HepG2 (cell line): ENCODE data around the gene UBC. TPM values are rescaled to one million over a fixed set of nuclear protein-coding genes. Genes with fewer than 3 reads are reported as not detected.

ENCODE experiments used
- ARID2 ChIP-seq: sonication (generic); formaldehyde crosslinking; IDR thresholded peaks from 2 replicates; pipeline ENCODE4 v1.8.1; 2022; ENCODE audit warnings: mild to moderate bottlenecking, missing genetic modification reagents, borderline replicate concordance
- BORCS8-MEF2B ChIP-seq: sonication (generic); formaldehyde crosslinking; IDR thresholded peaks from 2 replicates; pipeline ENCODE4 v1.8.0; 2022; ENCODE audit warnings: mild to moderate bottlenecking, missing genetic modification reagents
- CREM ChIP-seq, 2 experiments: sonication (generic) in 1 of 2; formaldehyde crosslinking in 1 of 2; IDR thresholded peaks; 2 replicates each; pipeline versions ENCODE4 v1.4.0 to v1.6.1; 2016 to 2020; ENCODE audit warnings: antibody characterized with exemption in 1 of 2, mild to moderate bottlenecking in 1 of 2, missing genetic modification reagents in 1 of 2
- JUND ChIP-seq: sonication (generic); formaldehyde crosslinking; IDR thresholded peaks from 2 replicates; pipeline ENCODE4 v1.8.0; 2022; ENCODE audit warnings: mild to moderate bottlenecking, missing genetic modification reagents
- POLR2G ChIP-seq: fragments of 200-400 bp; formaldehyde crosslinking; IDR thresholded peaks from 2 replicates; pipeline ENCODE4 v1.6.1; 2018; ENCODE audit warnings: mild to moderate bottlenecking, low read depth, low read length, moderate library complexity
- TARDBP ChIP-seq: sonication (generic); formaldehyde crosslinking; IDR thresholded peaks from 2 replicates; pipeline ENCODE4 v1.8.0; 2022; ENCODE audit warnings: mild to moderate bottlenecking, missing genetic modification reagents
- ZNF264 ChIP-seq: sonication (generic); formaldehyde crosslinking; IDR thresholded peaks from 2 replicates; pipeline ENCODE4 v1.4.0; 2020; ENCODE audit warnings: missing genetic modification reagents
- ZNF850 ChIP-seq: sonication (generic); formaldehyde crosslinking; conservative IDR thresholded peaks from 2 replicates; pipeline ENCODE4 v1.9.0; 2021; ENCODE audit warnings: mild to moderate bottlenecking, missing genetic modification reagents
- polyA plus RNA-seq, 8 experiments: library from polyadenylated mRNA; depleted of rRNA in 3 of 8; stranded (reverse) in 7 of 8; unstranded in 1 of 8; fragments of >200 nt; fragmentation: Illumina TruSeq in 4 of 8; extraction: Trizol in 4 of 8; gene quantifications; 2 replicates each; pipeline versions ENCODE4 v1.2.1 to v1.2.3, GENCODE V29; 2011 to 2016; ENCODE audit warnings: low read depth in 4 of 8, missing spikeins in 1 of 8, mixed read lengths in 1 of 8; ENCODE audit not compliant: insufficient read depth in 1 of 8
- total RNA-seq, 5 experiments: library from RNA; depleted of rRNA; stranded (reverse); fragments of >200 nt; fragmentation: Illumina TruSeq; extraction: Trizol; gene quantifications; 2 replicates each; pipeline ENCODE4 v1.2.3, GENCODE V29; 2016; ENCODE audit warnings: low read depth in 1 of 5
- TF ChIP-seq, protein P1 (sequence below): sonication (generic); formaldehyde crosslinking; IDR thresholded peaks from 2 replicates; pipeline ENCODE4 v1.8.1; 2022; ENCODE audit warnings: low read depth, mild to moderate bottlenecking, missing genetic modification reagents
- TF ChIP-seq, protein P2 (sequence below): sonication (generic); formaldehyde crosslinking; IDR thresholded peaks from 2 replicates; pipeline ENCODE4 v1.4.0; 2020; ENCODE audit warnings: mild to moderate bottlenecking, missing genetic modification reagents
- TF ChIP-seq, protein P3 (sequence below): sonication (generic); formaldehyde crosslinking; IDR thresholded peaks from 2 replicates; pipeline ENCODE4 v1.9.0; 2021; ENCODE audit warnings: missing genetic modification reagents, mild to moderate bottlenecking, borderline replicate concordance
- TF ChIP-seq, protein P4 (sequence below): sonication (generic); formaldehyde crosslinking; IDR thresholded peaks from 2 replicates; pipeline ENCODE4 v1.4.0; 2020; ENCODE audit warnings: missing genetic modification reagents

The UBC gene
- total and polyA plus RNA-seq, 2 of the 13 experiments (the other 11 are each of a cell fraction or from before 2014, with no cell fraction given) = 805 to 1,432 TPM

DNA sequence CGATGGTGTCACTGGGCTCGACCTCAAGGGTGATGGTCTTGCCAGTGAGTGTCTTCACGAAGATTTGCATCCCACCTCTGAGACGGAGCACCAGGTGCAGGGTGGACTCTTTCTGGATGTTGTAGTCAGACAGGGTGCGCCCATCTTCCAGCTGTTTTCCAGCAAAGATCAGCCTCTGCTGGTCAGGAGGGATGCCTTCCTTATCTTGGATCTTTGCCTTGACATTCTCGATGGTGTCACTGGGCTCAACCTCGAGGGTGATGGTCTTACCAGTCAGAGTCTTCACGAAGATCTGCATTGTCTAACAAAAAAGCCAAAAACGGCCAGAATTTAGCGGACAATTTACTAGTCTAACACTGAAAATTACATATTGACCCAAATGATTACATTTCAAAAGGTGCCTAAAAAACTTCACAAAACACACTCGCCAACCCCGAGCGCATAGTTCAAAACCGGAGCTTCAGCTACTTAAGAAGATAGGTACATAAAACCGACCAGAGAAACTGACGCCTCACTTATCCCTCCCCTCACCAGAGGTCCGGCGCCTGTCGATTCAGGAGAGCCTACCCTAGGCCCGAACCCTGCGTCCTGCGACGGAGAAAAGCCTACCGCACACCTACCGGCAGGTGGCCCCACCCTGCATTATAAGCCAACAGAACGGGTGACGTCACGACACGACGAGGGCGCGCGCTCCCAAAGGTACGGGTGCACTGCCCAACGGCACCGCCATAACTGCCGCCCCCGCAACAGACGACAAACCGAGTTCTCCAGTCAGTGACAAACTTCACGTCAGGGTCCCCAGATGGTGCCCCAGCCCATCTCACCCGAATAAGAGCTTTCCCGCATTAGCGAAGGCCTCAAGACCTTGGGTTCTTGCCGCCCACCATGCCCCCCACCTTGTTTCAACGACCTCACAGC lies 717 bp downstream of the UBC start (continued):
- TF ChIP-seq, protein P1, sequence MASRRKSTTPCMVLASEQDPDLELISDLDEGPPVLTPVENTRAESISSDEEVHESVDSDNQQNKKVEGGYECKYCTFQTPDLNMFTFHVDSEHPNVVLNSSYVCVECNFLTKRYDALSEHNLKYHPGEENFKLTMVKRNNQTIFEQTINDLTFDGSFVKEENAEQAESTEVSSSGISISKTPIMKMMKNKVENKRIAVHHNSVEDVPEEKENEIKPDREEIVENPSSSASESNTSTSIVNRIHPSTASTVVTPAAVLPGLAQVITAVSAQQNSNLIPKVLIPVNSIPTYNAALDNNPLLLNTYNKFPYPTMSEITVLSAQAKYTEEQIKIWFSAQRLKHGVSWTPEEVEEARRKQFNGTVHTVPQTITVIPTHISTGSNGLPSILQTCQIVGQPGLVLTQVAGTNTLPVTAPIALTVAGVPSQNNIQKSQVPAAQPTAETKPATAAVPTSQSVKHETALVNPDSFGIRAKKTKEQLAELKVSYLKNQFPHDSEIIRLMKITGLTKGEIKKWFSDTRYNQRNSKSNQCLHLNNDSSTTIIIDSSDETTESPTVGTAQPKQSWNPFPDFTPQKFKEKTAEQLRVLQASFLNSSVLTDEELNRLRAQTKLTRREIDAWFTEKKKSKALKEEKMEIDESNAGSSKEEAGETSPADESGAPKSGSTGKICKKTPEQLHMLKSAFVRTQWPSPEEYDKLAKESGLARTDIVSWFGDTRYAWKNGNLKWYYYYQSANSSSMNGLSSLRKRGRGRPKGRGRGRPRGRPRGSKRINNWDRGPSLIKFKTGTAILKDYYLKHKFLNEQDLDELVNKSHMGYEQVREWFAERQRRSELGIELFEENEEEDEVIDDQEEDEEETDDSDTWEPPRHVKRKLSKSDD (CRISPR knock-in tag) = peak; percentile 99
- TF ChIP-seq TARDBP (CRISPR knock-in tag) (0 out of 2 replicates have a peak, but pooled peaks have one; percentile 12), ZNF264 (CRISPR knock-in tag) (0 out of 2 replicates have a peak, but pooled peaks have one; percentile 4), CREM (IDR thresholded peaks at IDR 0.05) (peak; percentile 61; the same call in 1 of the 2 replicates), CREM (CRISPR knock-in tag; IDR thresholded peaks at IDR 0.05) (peak; percentile 57), JUND (0 out of 2 replicates have a peak, but pooled peaks have one; percentile 27), ZNF850 (CRISPR knock-in tag) (0 out of 2 replicates have a peak, but pooled peaks have one; percentile 20), ARID2 (CRISPR knock-in tag) (peak; percentile 93; the same call in 1 of the 2 replicates), BORCS8-MEF2B (CRISPR knock-in tag) (peak; percentile 100), POLR2G (no peak)
- TF ChIP-seq, protein P2, sequence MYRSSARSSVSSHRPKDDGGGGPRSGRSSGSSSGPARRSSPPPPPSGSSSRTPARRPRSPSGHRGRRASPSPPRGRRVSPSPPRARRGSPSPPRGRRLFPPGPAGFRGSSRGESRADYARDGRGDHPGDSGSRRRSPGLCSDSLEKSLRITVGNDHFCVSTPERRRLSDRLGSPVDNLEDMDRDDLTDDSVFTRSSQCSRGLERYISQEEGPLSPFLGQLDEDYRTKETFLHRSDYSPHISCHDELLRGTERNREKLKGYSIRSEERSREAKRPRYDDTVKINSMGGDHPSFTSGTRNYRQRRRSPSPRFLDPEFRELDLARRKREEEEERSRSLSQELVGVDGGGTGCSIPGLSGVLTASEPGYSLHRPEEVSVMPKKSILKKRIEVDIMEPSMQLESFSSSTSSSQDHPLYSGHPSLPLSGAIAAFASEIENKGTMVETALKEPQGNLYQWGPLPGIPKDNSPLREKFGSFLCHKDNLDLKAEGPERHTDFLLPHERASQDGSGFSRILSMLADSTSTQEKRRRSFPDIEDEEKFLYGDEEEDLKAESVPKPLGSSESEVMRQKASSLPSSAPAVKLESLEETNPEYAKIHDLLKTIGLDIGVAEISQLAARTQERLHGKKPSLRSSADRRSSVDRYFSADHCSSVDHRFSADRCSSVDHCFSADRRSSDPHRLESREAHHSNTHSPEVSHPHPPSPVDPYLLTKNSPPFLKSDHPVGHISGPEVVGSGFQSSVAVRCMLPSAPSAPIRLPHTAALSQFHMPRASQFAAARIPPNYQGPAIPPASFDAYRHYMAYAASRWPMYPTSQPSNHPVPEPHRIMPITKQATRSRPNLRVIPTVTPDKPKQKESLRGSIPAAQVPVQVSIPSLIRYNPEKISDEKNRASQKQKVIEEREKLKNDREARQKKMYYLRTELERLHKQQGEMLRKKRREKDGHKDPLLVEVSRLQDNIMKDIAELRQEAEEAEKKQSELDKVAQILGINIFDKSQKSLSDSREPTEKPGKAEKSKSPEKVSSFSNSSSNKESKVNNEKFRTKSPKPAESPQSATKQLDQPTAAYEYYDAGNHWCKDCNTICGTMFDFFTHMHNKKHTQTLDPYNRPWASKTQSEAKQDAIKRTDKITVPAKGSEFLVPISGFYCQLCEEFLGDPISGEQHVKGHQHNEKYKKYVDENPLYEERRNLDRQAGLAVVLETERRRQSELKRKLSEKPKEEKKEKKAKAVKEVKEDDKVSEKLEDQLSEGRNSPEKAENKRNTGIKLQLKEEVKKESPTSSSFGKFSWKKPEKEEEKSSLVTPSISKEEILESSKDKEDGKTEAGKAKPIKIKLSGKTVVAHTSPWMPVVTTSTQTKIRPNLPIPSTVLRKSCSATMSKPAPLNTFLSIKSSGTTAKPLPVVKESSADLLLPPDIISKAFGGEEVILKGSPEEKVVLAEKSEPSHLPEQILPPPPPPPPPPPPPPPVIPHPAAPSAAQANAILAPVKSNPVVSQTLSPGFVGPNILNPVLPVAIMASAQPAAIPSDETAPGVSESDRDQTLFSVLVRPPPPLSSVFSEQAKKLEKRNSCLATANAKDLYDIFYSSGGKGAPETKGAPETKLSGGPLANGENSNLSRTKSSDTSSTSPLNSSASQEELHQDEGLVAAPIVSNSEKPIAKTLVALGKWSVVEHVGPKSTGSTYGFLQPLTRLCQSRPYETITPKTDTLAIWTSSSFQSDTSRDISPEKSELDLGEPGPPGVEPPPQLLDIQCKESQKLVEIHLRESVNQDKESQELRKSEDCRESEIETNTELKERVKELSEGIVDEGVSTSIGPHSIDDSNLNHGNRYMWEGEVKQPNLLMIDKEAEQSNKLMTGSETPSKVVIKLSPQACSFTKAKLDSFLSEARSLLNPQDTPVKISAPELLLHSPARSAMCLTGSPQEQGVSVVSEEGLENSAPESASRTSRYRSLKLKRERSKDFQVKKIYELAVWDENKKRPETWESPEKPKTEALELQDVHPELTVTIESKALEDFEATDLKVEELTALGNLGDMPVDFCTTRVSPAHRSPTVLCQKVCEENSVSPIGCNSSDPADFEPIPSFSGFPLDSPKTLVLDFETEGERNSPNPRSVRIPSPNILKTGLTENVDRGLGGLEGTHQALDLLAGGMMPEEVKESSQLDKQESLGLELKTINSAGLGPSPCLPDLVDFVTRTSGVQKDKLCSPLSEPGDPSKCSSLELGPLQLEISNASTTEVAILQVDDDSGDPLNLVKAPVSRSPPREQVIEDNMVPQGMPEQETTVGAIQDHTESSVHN (CRISPR knock-in tag) = peak; percentile 34; the same call in 1 of the 2 replicates
- TF ChIP-seq, protein P3, sequence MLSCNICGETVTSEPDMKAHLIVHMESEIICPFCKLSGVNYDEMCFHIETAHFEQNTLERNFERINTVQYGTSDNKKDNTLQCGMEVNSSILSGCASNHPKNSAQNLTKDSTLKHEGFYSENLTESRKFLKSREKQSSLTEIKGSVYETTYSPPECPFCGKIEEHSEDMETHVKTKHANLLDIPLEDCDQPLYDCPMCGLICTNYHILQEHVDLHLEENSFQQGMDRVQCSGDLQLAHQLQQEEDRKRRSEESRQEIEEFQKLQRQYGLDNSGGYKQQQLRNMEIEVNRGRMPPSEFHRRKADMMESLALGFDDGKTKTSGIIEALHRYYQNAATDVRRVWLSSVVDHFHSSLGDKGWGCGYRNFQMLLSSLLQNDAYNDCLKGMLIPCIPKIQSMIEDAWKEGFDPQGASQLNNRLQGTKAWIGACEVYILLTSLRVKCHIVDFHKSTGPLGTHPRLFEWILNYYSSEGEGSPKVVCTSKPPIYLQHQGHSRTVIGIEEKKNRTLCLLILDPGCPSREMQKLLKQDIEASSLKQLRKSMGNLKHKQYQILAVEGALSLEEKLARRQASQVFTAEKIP (CRISPR knock-in tag) = no peak
- TF ChIP-seq, protein P4, sequence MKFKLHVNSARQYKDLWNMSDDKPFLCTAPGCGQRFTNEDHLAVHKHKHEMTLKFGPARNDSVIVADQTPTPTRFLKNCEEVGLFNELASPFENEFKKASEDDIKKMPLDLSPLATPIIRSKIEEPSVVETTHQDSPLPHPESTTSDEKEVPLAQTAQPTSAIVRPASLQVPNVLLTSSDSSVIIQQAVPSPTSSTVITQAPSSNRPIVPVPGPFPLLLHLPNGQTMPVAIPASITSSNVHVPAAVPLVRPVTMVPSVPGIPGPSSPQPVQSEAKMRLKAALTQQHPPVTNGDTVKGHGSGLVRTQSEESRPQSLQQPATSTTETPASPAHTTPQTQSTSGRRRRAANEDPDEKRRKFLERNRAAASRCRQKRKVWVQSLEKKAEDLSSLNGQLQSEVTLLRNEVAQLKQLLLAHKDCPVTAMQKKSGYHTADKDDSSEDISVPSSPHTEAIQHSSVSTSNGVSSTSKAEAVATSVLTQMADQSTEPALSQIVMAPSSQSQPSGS (CRISPR knock-in tag) = peak; percentile 87
